ENCODE results near the gene ZNF407.

The ZNF407 gene

GRCh38 chr18:74788657-74789056 lies 191.0 kb downstream of the ZNF407 start:
- DNase-seq (ENCODE audit: low read depth), result no peak

GRCh38 chr18:74789078-74789477 lies 191.4 kb downstream of the ZNF407 start:
- DNase-seq (ENCODE audit: low read depth), result no peak

GRCh38 chr18:74790451-74790850 lies 192.8 kb downstream of the ZNF407 start:
- no peak for DNase-seq (ENCODE audit: low read depth)

GRCh38 chr18:74791501-74792194 lies 194.0 kb downstream of the ZNF407 start:
- DNase-seq (ENCODE audit: low read depth), result no peak

GRCh38 chr18:74793746-74794145 lies 196.1 kb downstream of the ZNF407 start:
- no peak for DNase-seq (ENCODE audit: low read depth)

GRCh38 chr18:74795751-74796150 lies 198.1 kb downstream of the ZNF407 start:
- DNase-seq (ENCODE audit: low read depth), result no peak

GRCh38 chr18:74796211-74796610 lies 198.5 kb downstream of the ZNF407 start:
- DNase-seq (ENCODE audit: low read depth), result no peak

- DNase-seq (ENCODE audit: low read depth), result no peak
These were observed 199.3 kb downstream of the ZNF407 start for GRCh38 chr18:74796841-74797576.

GRCh38 chr18:74797577-74798151 lies 200.0 kb downstream of the ZNF407 start:
- no peak for DNase-seq (ENCODE audit: low read depth)

- no peak for DNase-seq (ENCODE audit: low read depth)
These were observed 201.9 kb downstream of the ZNF407 start for GRCh38 chr18:74799542-74799941.

GRCh38 chr18:74800098-74800497 lies 202.4 kb downstream of the ZNF407 start:
- no peak for DNase-seq (ENCODE audit: low read depth)

GRCh38 chr18:74803117-74803516 lies 205.4 kb downstream of the ZNF407 start:
- no peak for DNase-seq (ENCODE audit: low read depth)

- DNase-seq (ENCODE audit: low read depth), result no peak
These were observed 206.1 kb downstream of the ZNF407 start for GRCh38 chr18:74803769-74804168.

GRCh38 chr18:74804677-74805076 lies 207.0 kb downstream of the ZNF407 start:
- DNase-seq (ENCODE audit: low read depth), result no peak

- no peak for DNase-seq (ENCODE audit: low read depth)
These were observed 208.4 kb downstream of the ZNF407 start for GRCh38 chr18:74806073-74806472.

GRCh38 chr18:74806700-74807416 lies 209.2 kb downstream of the ZNF407 start:
- DNase-seq (ENCODE audit: low read depth), result no peak

GRCh38 chr18:74817576-74817975 lies 219.9 kb downstream of the ZNF407 start:
- DNase-seq (ENCODE audit: low read depth), result no peak

- DNase-seq (ENCODE audit: low read depth), result no peak
These were observed 221.0 kb downstream of the ZNF407 start for GRCh38 chr18:74818516-74819175.

GRCh38 chr18:74819433-74820059 lies 221.9 kb downstream of the ZNF407 start:
- DNase-seq (ENCODE audit: low read depth), result no peak

- DNase-seq (ENCODE audit: low read depth), result no peak
These were observed 222.6 kb downstream of the ZNF407 start for GRCh38 chr18:74820160-74820780.

- no peak for DNase-seq (ENCODE audit: low read depth)
These were observed 227.8 kb downstream of the ZNF407 start for GRCh38 chr18:74825460-74825859.

Data from activated T-cell treated with anti-CD3 and anti-CD28 coated beads for 48 hours (primary cell).